H1 (cell line): ENCODE measurements around the gene SFXN2. TPM values are rescaled to one million over a fixed set of nuclear protein-coding genes. Genes with fewer than 3 reads are reported as not detected.

Experiments
- CTCF ChIA-PET: fragments of 300-600 bp; sonication (Branson Sonifier 250); formaldehyde crosslinking; loops from one replicate; lab custom pipeline; 2021; ENCODE audit not compliant: partially characterized antibody; lab: Charles Lee
- POLR2A ChIA-PET: fragments of 300-600 bp; sonication (Branson Sonifier 250); formaldehyde crosslinking; loops from one replicate; lab custom pipeline; 2021; ENCODE audit warnings: inconsistent platforms; ENCODE audit not compliant: partially characterized antibody; lab: Charles Lee
- DNase-seq, 2 experiments: peaks; one replicate each; pipeline versions ENCODE4 v3.0.0 to v3.0.0-alpha.2; 2010 to 2022; ENCODE audit warnings: low spot score in 2 of 2, low read depth in 1 of 2, mixed read lengths in 1 of 2
- FAIRE-seq: peaks from 2 replicates; lab custom pipeline; 2011; peaks lifted over from hg19 to GRCh38; lab: Jason Lieb, UNC
- H2AFZ ChIP-seq: 2 replicates; pipeline ENCODE4 v1.8.1; 2012; ENCODE audit warnings: low read length, inconsistent platforms
- H2AK5ac ChIP-seq: 2 replicates; pipeline ENCODE4 v1.6.1; 2013; ENCODE audit warnings: low read depth, low read length
- H2BK120ac ChIP-seq: replicated peaks from 2 replicates; pipeline ENCODE3; 2013; ENCODE audit warnings: low read depth, low read length, inconsistent platforms
- H2BK12ac ChIP-seq: 2 replicates; pipeline ENCODE4 v1.6.1; 2013; ENCODE audit warnings: low read depth, low read length
- H2BK15ac ChIP-seq: 2 replicates; pipeline ENCODE4 v1.6.1; 2013; ENCODE audit warnings: low read length
- H2BK20ac ChIP-seq: 2 replicates; pipeline ENCODE4 v1.6.1; 2013; ENCODE audit warnings: low read length
- H2BK5ac ChIP-seq: 2 replicates; pipeline ENCODE4 v1.6.1; 2013; ENCODE audit warnings: low read depth, low read length
- H3K14ac ChIP-seq: 2 replicates; pipeline ENCODE4 v1.6.1; 2013; ENCODE audit warnings: inconsistent platforms; ENCODE audit not compliant: insufficient read length
- H3K18ac ChIP-seq: 2 replicates; pipeline ENCODE4 v1.6.1; 2013; ENCODE audit warnings: low read length; ENCODE audit errors: extremely low read depth
- H3K23ac ChIP-seq: 2 replicates; pipeline ENCODE4 v1.6.1; 2013; ENCODE audit warnings: inconsistent platforms; ENCODE audit not compliant: insufficient read length
- H3K23me2 ChIP-seq: 2 replicates; pipeline ENCODE4 v1.6.1; 2013; ENCODE audit warnings: low read depth, low read length
- H3K27ac ChIP-seq: 2 replicates; pipeline ENCODE4 v1.6.1; 2011; ENCODE audit warnings: low read depth, low read length, inconsistent platforms
- H3K27me3 ChIP-seq, 4 experiments: replicated peaks in 1 of 4; 1 replicate in 1 of 4; 2 replicates in 3 of 4; pipeline versions ENCODE4 v1.6.1 to v1.8.1; 2011 to 2013; ENCODE audit warnings: low read length in 3 of 4, mild to moderate bottlenecking in 3 of 4, inconsistent platforms in 2 of 4, mixed read lengths in 2 of 4, moderate library complexity in 1 of 4; ENCODE audit not compliant: control insufficient read depth in 3 of 4, insufficient read depth in 3 of 4; ENCODE audit errors: extremely low read depth in 1 of 4
- H3K36me3 ChIP-seq, 4 experiments: 2 replicates each; pipeline versions ENCODE4 v1.6.1 to v1.8.1; 2011 to 2013; ENCODE audit warnings: mild to moderate bottlenecking in 4 of 4, low read length in 3 of 4, moderate library complexity in 2 of 4, control low read depth in 1 of 4, inconsistent platforms in 1 of 4; ENCODE audit not compliant: insufficient read depth in 4 of 4, control insufficient read depth in 2 of 4
- H3K4ac ChIP-seq: replicated peaks from 2 replicates; pipeline ENCODE3; 2013; ENCODE audit warnings: low read length, low read depth, mixed read lengths, inconsistent platforms; ENCODE audit not compliant: insufficient read length
- H3K4me1 ChIP-seq, 4 experiments: replicated peaks in 1 of 4; 1 replicate in 1 of 4; 2 replicates in 3 of 4; pipeline versions ENCODE4 v1.6.1 to v1.8.1; 2011 to 2013; ENCODE audit warnings: low read length in 3 of 4, inconsistent platforms in 2 of 4, mixed read lengths in 1 of 4; ENCODE audit not compliant: insufficient read depth in 4 of 4, control insufficient read depth in 3 of 4
- H3K4me2 ChIP-seq, 2 experiments: 2 replicates each; pipeline versions ENCODE4 v1.6.1 to v1.8.1; 2011 to 2013; ENCODE audit warnings: low read depth in 2 of 2, low read length in 2 of 2, control low read depth in 1 of 2, inconsistent platforms in 1 of 2, mild to moderate bottlenecking in 1 of 2; ENCODE audit not compliant: insufficient read depth in 1 of 2
- H3K4me3 ChIP-seq, 4 experiments: fragments of 200-600, 300-600 bp in 1 of 4; sonication (generic), shearing (Covaris generic), sonication (Bioruptor Twin) in 1 of 4; 2 replicates each; pipeline versions ENCODE4 v1.5.1 to v1.8.1; 2011 to 2016; ENCODE audit warnings: low read length in 4 of 4, low read depth in 3 of 4, control low read depth in 2 of 4, inconsistent platforms in 2 of 4, mild to moderate bottlenecking in 2 of 4, mixed read lengths in 1 of 4, moderate library complexity in 1 of 4; ENCODE audit not compliant: insufficient read depth in 2 of 4; ENCODE audit errors: extremely low read depth in 1 of 4
- H3K56ac ChIP-seq: replicated peaks from 2 replicates; pipeline ENCODE3; 2013; ENCODE audit warnings: low read depth, mild to moderate bottlenecking, mixed read lengths, low read length, inconsistent platforms; ENCODE audit not compliant: insufficient read length
- H3K79me1 ChIP-seq: 2 replicates; pipeline ENCODE4 v1.6.1; 2013; ENCODE audit warnings: low read depth, low read length, control low read depth
- H3K79me2 ChIP-seq, 2 experiments: 2 replicates each; pipeline versions ENCODE4 v1.6.1 to v1.8.1; 2012 to 2013; ENCODE audit warnings: low read length in 2 of 2, mild to moderate bottlenecking in 2 of 2, inconsistent platforms in 1 of 2; ENCODE audit not compliant: insufficient read depth in 2 of 2, control insufficient read depth in 1 of 2
- H3K9ac ChIP-seq, 4 experiments: replicated peaks in 1 of 4; 1 replicate in 1 of 4; 2 replicates in 3 of 4; pipeline versions ENCODE4 v1.6.1 to v1.8.1; 2011 to 2013; ENCODE audit warnings: low read depth in 3 of 4, low read length in 3 of 4, control low read depth in 2 of 4, mild to moderate bottlenecking in 2 of 4, moderate library complexity in 2 of 4, inconsistent platforms in 1 of 4; ENCODE audit errors: extremely low read depth in 1 of 4
- H3K9me3 ChIP-seq, 2 experiments: 2 replicates each; pipeline versions ENCODE4 v1.6.1 to v1.8.1; 2012 to 2013; ENCODE audit warnings: mild to moderate bottlenecking in 2 of 2, moderate library complexity in 2 of 2, control low read depth in 1 of 2, inconsistent platforms in 1 of 2, low read depth in 1 of 2, low read length in 1 of 2, mixed read lengths in 1 of 2; ENCODE audit not compliant: insufficient read depth in 2 of 2
- H4K20me1 ChIP-seq, 2 experiments: replicated peaks in 1 of 2; 2 replicates each; pipeline versions ENCODE3 to v1.8.1; 2011 to 2013; ENCODE audit warnings: inconsistent platforms in 2 of 2, low read length in 2 of 2, mild to moderate bottlenecking in 1 of 2; ENCODE audit not compliant: insufficient read depth in 2 of 2, control insufficient read depth in 1 of 2
- H4K5ac ChIP-seq: 2 replicates; pipeline ENCODE4 v1.6.1; 2013; ENCODE audit warnings: low read length, low read depth, mixed read lengths, inconsistent platforms; ENCODE audit not compliant: insufficient read length
- H4K8ac ChIP-seq: 2 replicates; pipeline ENCODE4 v1.8.0; 2013; ENCODE audit warnings: mild to moderate bottlenecking, moderate library complexity, low read length, inconsistent platforms; ENCODE audit not compliant: insufficient read depth; ENCODE audit errors: extremely low read depth
- H4K91ac ChIP-seq: replicated peaks from 2 replicates; pipeline ENCODE3; 2013; ENCODE audit warnings: low read length, mixed read lengths, inconsistent platforms; ENCODE audit not compliant: insufficient read length
- CREB1 ChIP-seq: IDR thresholded peaks from 2 replicates; pipeline ENCODE4 v1.6.1; 2012; ENCODE audit warnings: inconsistent platforms
- RFX5 ChIP-seq: IDR thresholded peaks from 2 replicates; pipeline ENCODE4 v1.6.1; 2011; ENCODE audit warnings: low read depth, low read length, improper control_type of control experiment, borderline replicate concordance
- whole genome bisulfite sequencing, 2 experiments: shearing (Covaris generic) in 1 of 2; methylation state at CpG; one replicate each; pipeline versions ENCODE4 v1.1.6 to v1.1.7; 2013 to 2015; ENCODE audit warnings: low lambda C conversion rate in 2 of 2, mixed read lengths in 2 of 2, inconsistent platforms in 1 of 2, low coverage in 1 of 2, missing lambda C conversion rate in 1 of 2; ENCODE audit not compliant: insufficient replicate concordance in 2 of 2, insufficient coverage in 1 of 2, insufficient read length in 1 of 2; ENCODE audit errors: extremely low coverage in 1 of 2, missing lambda C conversion rate in 1 of 2; 5-methylcytosine and 5-hydroxymethylcytosine counted together
- polyA plus RNA-seq, 7 experiments: library from polyadenylated mRNA; depleted of rRNA in 3 of 7; stranded (reverse) in 5 of 7; unstranded in 2 of 7; fragments of >200 nt in 5 of 7; fragments of 200-250 nt in 2 of 7; gene quantifications; 1 replicate in 5 of 7; 2 replicates in 1 of 7; 4 replicates in 1 of 7; pipeline versions ENCODE4 v1.2.1 to v1.2.3, GENCODE V29; 2011 to 2013; ENCODE audit warnings: missing spikeins in 2 of 7, mixed read lengths in 2 of 7
- total RNA-seq: library from RNA; stranded (reverse); fragmentation: NEBNext Ultra II Directional; extraction: Animal tissue kit (Norgen Biotek cat#: 25700); gene quantifications from 2 replicates; pipeline ENCODE4 v1.2.1, GENCODE V29; 2021

Gene SFXN2
- total and polyA plus RNA-seq, 2 of the 8 experiments (the other 6 are each of a cell fraction or from before 2014, with no cell fraction given) = 20.5 to 23.5 TPM

DNA sequence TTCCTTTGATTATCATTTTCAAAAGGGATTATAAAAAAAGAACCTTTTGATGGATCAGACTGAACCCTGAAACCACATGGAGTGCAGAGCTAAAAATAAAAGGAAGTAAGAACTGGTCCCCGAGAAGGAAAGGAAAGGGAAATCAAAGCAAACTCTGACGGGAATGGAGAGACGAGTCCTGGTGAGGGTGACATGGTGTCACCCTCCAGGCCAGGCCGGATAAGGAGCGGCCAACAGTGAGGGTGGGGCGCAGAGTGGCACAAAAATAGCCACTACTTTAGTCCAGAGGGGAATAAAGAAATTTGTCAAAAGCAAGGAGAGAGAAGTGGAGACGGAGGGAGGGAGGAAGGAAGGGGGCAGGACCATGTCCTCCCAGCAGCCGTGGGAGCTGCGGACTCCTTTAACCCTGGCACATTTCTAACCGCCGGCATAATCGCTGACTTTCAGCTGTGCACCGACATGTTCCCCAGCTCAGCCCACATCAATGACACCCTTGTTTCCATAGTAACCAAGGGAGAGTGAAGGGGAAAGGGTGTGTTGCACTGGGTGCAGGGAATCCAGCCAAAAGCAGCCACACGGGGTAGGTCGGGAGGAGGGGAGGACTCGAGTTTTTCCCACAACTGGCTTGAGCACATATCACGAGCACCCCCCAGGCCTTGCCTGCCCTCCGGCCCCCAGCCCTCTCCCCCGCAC, 40.5 kb upstream of the SFXN2 start:
- H4K91ac ChIP-seq = no peak overlapping the region
- peak; percentile 43; the same call in 1 of the 2 replicates for TF ChIP-seq RFX5
- TF ChIP-seq CREB1 = no peak
- TF ChIP-seq, all 59 proteins: peak for 1
- H2BK12ac ChIP-seq = 0 out of 2 replicates have a peak overlapping the region, but pooled peaks have one; percentile 63
- peak overlapping the region in 1 of 4 experiments; percentile 35; a peak in 2 of 8 replicates for H3K4me3 ChIP-seq
- H2BK15ac ChIP-seq = no peak overlapping the region
- H3K79me2 ChIP-seq = no peaks in the 10 kb centered on the region
- CTCF ChIA-PET = interaction anchor here (0.6 to 13.0 kb wide), 8 partner anchors 10 to 250 kb away, joined by 3 to 102 read pairs (median 14); partner anchors contain the start of genes ARL3, SFXN2 and TRIM8
- H2BK20ac ChIP-seq = 0 out of 2 replicates have a peak overlapping the region, but pooled peaks have one; percentile 26
- WGBS, 2 experiments = 56% methylated on average over 19 of the region's 19 CpGs; no CpG with 5 or more reads in 1 of the 2 experiments
- peak overlapping the region; percentile 59 to 64 for H3K4me2 ChIP-seq
- H4K8ac ChIP-seq = no peak overlapping the region
- no peak overlapping the region for H4K5ac ChIP-seq
- H3K9ac ChIP-seq = peak overlapping the region in 1 of 4 experiments; percentile 13; a peak in 1 of 7 replicates
- H3K23me2 ChIP-seq = no peaks in the 10 kb centered on the region
- H4K20me1 ChIP-seq = no peaks in the 10 kb centered on the region
- DNase-seq (no peak), FAIRE-seq (no peak)
- H3K14ac ChIP-seq = no peak overlapping the region
- peaks cover 35 to 61% (median 38%) of the 10 kb centered on the region in 4 experiments for H3K4me1 ChIP-seq
- no peak overlapping the region for H3K4ac ChIP-seq
- no peak overlapping the region for H2AK5ac ChIP-seq
- H3K23ac ChIP-seq = no peak overlapping the region
- no peaks in the 10 kb centered on the region for H3K36me3 ChIP-seq
- no peaks in the 10 kb centered on the region for H3K79me1 ChIP-seq
- no peak overlapping the region for H3K56ac ChIP-seq
- POLR2A ChIA-PET = interaction anchor here (0.7 to 4.2 kb wide), 7 partner anchors 8 to 69 kb away, joined by 3 to 22 read pairs (median 5); partner anchors contain the start of genes ARL3 and SFXN2
- no peak overlapping the region for H2BK5ac ChIP-seq
- H3K9me3 ChIP-seq = no peaks in the 10 kb centered on the region
- no peak overlapping the region for H3K27ac ChIP-seq
- H3K18ac ChIP-seq = 0 out of 2 replicates have a peak overlapping the region, but pooled peaks have one; percentile 9
- H2BK120ac ChIP-seq = no peak overlapping the region
- H2AFZ ChIP-seq = 0 out of 2 replicates have a peak overlapping the region, but pooled peaks have one; percentile 2
- H3K27me3 ChIP-seq = no peaks in the 10 kb centered on the region
